ENCODE data around the gene ACRBP.

The ACRBP gene

GRCh38 chr12:6613015-6613775 is 34.0 kb downstream of the ACRBP start:
- DNase-seq (ENCODE audit: low spot score), result peak; percentile 59
- in situ Hi-C loops (cut with MboI; ENCODE audit: low sequenced_read_pairs, unreplicated experiment), result no loop called here
- no peak for TF ChIP-seq CTCF (IDR thresholded peaks at IDR 0.05; ENCODE audit: borderline replicate concordance, control extremely low read depth, extremely low read depth, insufficient read depth, missing control alignments)

GRCh38 chr12:6612652-6613014 is 34.6 kb downstream of the ACRBP start:
- in situ Hi-C loops (cut with MboI; ENCODE audit: low sequenced_read_pairs, unreplicated experiment), result no loop called here
- no peak for TF ChIP-seq CTCF (IDR thresholded peaks at IDR 0.05; ENCODE audit: borderline replicate concordance, control extremely low read depth, extremely low read depth, insufficient read depth, missing control alignments)
- DNase-seq (ENCODE audit: low spot score), result no peak

- in situ Hi-C loops (cut with MboI; ENCODE audit: low sequenced_read_pairs, unreplicated experiment), result no loop called here
- no peak for DNase-seq (ENCODE audit: low spot score)
- no peak for TF ChIP-seq CTCF (IDR thresholded peaks at IDR 0.05; ENCODE audit: borderline replicate concordance, control extremely low read depth, extremely low read depth, insufficient read depth, missing control alignments)
Measured at GRCh38 chr12:6612247-6612646, 35.0 kb downstream of the ACRBP start.

GRCh38 chr12:6608592-6609281 is 38.5 kb downstream of the ACRBP start:
- DNase-seq (ENCODE audit: low spot score), result no peak
- TF ChIP-seq CTCF (IDR thresholded peaks at IDR 0.05; ENCODE audit: borderline replicate concordance, control extremely low read depth, extremely low read depth, insufficient read depth, missing control alignments), result no peak
- in situ Hi-C loops (cut with MboI; ENCODE audit: low sequenced_read_pairs, unreplicated experiment), result no loop called here

GRCh38 chr12:6607751-6608591 is 39.3 kb downstream of the ACRBP start:
- no peak for TF ChIP-seq CTCF (IDR thresholded peaks at IDR 0.05; ENCODE audit: borderline replicate concordance, control extremely low read depth, extremely low read depth, insufficient read depth, missing control alignments)
- in situ Hi-C loops (cut with MboI; ENCODE audit: low sequenced_read_pairs, unreplicated experiment), result no loop called here
- peak; percentile 71 for DNase-seq (ENCODE audit: low spot score)

GRCh38 chr12:6606331-6607131 is 40.7 kb downstream of the ACRBP start:
- in situ Hi-C loops (cut with MboI; ENCODE audit: low sequenced_read_pairs, unreplicated experiment), result no loop called here
- no peak for TF ChIP-seq CTCF (IDR thresholded peaks at IDR 0.05; ENCODE audit: borderline replicate concordance, control extremely low read depth, extremely low read depth, insufficient read depth, missing control alignments)
- DNase-seq (ENCODE audit: low spot score), result peak; percentile 73
